Large intestine (tissue), 3 donors: ENCODE data around the gene TMCC3. TPM values are rescaled to one million over a fixed set of nuclear protein-coding genes. Genes with fewer than 3 reads are reported as not detected.

ENCODE experiments used
- DNase-seq, 2 donors: peaks; one replicate each; pipeline versions ENCODE4 v3.0.0 to v3.0.0-alpha.2; 2013
- H3K27ac ChIP-seq: one replicate; pipeline ENCODE4 v1.5.1; 2013; ENCODE audit warnings: low read length
- H3K27me3 ChIP-seq: 2 replicates; pipeline ENCODE4 v1.6.1; 2013; ENCODE audit warnings: low read length; ENCODE audit not compliant: control insufficient read depth, insufficient read depth
- H3K36me3 ChIP-seq: 2 replicates; pipeline ENCODE4 v1.6.1; 2013; ENCODE audit warnings: low read length; ENCODE audit not compliant: control insufficient read depth, insufficient read depth
- H3K4me1 ChIP-seq: one replicate; pipeline ENCODE4 v1.6.1; 2013; ENCODE audit warnings: low read length; ENCODE audit not compliant: control insufficient read depth, insufficient read depth
- H3K4me3 ChIP-seq: one replicate; pipeline ENCODE4 v1.5.1; 2013; ENCODE audit warnings: low read length
- H3K9me3 ChIP-seq: one replicate; pipeline ENCODE4 v1.6.1; 2013; ENCODE audit warnings: mild to moderate bottlenecking, low read depth, low read length, moderate library complexity; ENCODE audit not compliant: control insufficient read depth
- WGBS: methylation state at CpG from one replicate; pipeline ENCODE4 v1.1.5; 2013; ENCODE audit warnings: low lambda C conversion rate; ENCODE audit not compliant: insufficient coverage; 5-methylcytosine and 5-hydroxymethylcytosine counted together
- polyA plus RNA-seq: library from polyadenylated mRNA; unstranded; fragments of 120-200 nt; gene quantifications from one replicate; pipeline ENCODE4 v1.2.1, GENCODE V29; 2013

Gene TMCC3
- polyA plus RNA-seq, 1 donor: 24.3 TPM

- no peak overlapping the region for H3K27ac ChIP-seq
- WGBS: 89% methylated on average over 3 of the region's 7 CpGs
- no peaks in the 10 kb centered on the region for H3K36me3 ChIP-seq
- H3K4me1 ChIP-seq: peaks cover 11% of the 10 kb centered on the region
- H3K27me3 ChIP-seq: no peaks in the 10 kb centered on the region
- no peak for DNase-seq
- H3K9me3 ChIP-seq: no peaks in the 10 kb centered on the region
- no peak overlapping the region for H3K4me3 ChIP-seq
Measured at GRCh38 chr12:94689002-94689645, 38.8 kb upstream of the TMCC3 start.

DNA sequence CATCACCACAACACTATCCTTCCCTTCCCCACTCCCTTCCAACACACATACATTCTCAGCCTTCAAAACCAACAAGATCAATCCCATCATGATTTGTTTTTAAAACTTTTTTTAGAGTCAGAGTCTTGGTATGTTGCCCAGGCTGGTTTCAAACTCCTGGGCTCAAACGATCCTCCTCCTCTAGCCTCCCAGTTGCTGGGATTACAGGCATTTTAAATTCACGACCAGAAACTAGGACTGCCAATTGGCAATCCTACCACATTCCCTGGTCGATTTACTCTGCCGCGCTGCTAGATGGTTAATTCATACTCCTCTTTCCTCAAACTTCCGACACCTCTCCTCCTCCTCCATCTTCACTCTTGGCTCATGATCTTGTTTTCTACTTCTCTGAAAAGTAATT, 37.5 kb upstream of the TMCC3 start:
- Histone ChIP-seq H3K36me3 (no peaks in the 10 kb centered on the region), H3K27me3 (no peaks in the 10 kb centered on the region), H3K27ac (no peak overlapping the region), H3K4me1 (peaks cover 11% of the 10 kb centered on the region), H3K4me3 (no peak overlapping the region), H3K9me3 (no peaks in the 10 kb centered on the region)
- WGBS: 90% methylated on average over 5 of the region's 6 CpGs
- no peak for DNase-seq

DNA sequence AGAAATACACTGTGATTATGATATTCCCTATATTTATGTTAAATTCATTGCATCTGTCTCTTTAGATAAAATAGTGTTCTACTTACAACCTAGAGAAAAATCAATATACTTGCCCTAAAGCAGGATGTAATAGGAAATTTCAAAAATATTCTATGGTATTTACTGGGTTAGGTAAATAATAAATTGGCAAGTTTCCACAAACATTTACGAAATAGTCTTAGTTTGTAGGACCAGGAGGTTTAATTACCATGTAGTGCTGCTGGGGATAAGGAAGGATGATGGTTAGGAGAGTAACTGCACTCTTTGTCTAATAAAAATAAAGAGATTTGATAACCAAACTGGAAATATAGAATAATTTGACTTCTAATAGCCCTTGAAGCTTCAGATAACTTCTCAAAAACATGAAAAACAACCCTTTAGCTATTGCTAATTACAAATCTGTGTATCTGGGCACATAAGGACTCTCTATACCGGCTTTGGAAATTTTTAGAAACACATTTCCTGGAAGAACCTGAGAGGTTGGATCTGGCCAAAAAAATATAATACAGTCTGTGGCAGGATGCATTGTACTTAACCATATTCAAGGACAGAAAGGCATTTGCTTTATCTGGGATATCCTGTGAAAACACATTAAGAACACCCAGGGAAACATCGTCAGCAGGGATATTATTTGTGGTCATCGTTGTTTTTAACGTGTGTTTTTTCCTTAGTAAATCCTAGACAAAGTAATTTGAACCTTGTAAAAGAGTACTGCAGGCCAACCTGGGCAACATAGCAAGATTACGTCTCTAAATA, 36.7 kb upstream of the TMCC3 start:
- Histone ChIP-seq H3K9me3 (no peaks in the 10 kb centered on the region), H3K4me1 (peaks cover 11% of the 10 kb centered on the region), H3K36me3 (no peaks in the 10 kb centered on the region), H3K27me3 (no peaks in the 10 kb centered on the region), H3K27ac (no peak overlapping the region), H3K4me3 (no peak overlapping the region)
- no peak for DNase-seq
- no CpG with 5 or more reads among the region's 6 CpGs for WGBS

- no peaks in the 10 kb centered on the region for H3K27me3 ChIP-seq
- H3K36me3 ChIP-seq: no peaks in the 10 kb centered on the region
- no peak for DNase-seq
Measured at GRCh38 chr12:94684416-94685142, 34.2 kb upstream of the TMCC3 start.

DNA sequence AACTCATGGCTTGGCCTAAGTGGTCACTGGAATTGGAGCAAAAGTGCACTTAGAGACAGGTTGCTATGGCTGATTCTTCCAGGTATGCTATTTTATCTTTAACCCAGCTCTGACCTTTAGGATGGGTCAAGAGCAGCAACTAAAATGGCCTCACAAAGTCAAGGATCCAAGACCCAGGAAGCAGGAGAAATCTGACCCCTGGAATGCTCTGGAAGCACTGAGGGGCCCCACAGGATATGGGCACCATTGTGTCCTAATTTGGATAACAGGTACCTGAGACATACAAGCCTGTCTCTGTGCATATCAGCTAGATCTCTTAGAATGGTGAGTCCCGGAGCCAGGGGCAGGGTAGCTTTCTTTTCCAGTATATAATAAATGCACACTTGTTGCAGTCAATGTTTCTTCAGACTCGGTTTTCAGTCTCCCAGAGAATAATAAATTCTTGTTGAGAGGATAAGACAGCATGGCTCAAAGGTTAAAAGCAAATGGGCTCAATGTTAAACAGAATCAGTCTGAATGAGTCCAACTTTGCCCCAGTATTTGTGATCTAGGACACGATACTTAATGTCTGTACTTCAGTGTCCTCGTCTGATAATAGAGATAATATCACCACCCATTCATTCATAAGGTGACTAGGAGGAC, 29.3 kb upstream of the TMCC3 start:
- DNase-seq: peak in 1 of 2 donors; percentile 71
- no peak overlapping the region for H3K4me3 ChIP-seq
- H3K36me3 ChIP-seq: no peaks in the 10 kb centered on the region
- H3K9me3 ChIP-seq: no peaks in the 10 kb centered on the region
- 20% methylated on average over 1 of the region's 4 CpGs for WGBS
- peak overlapping the region; percentile 47 for H3K27ac ChIP-seq
- H3K4me1 ChIP-seq: peaks cover 15% of the 10 kb centered on the region
- no peaks in the 10 kb centered on the region for H3K27me3 ChIP-seq

More at GRCh38 chr12:94684416-94685142, 34.2 kb upstream of the TMCC3 start:
- peaks cover 1% of the 10 kb centered on the region for H3K4me1 ChIP-seq
- 100% methylated on average over 1 of the region's 7 CpGs for WGBS
- no peak overlapping the region for H3K27ac ChIP-seq
- no peaks in the 10 kb centered on the region for H3K9me3 ChIP-seq
- no peak overlapping the region for H3K4me3 ChIP-seq

- peak; percentile 47 to 62 for DNase-seq
- peak overlapping the region; percentile 47 for H3K27ac ChIP-seq
- 60% methylated on average over 5 of the region's 6 CpGs for WGBS
- H3K4me3 ChIP-seq: no peak overlapping the region
- no peaks in the 10 kb centered on the region for H3K36me3 ChIP-seq
- H3K4me1 ChIP-seq: peaks cover 18% of the 10 kb centered on the region
- no peaks in the 10 kb centered on the region for H3K9me3 ChIP-seq
- no peaks in the 10 kb centered on the region for H3K27me3 ChIP-seq
Measured at GRCh38 chr12:94678849-94679248, 28.5 kb upstream of the TMCC3 start.

GRCh38 chr12:94678379-94678778, 28.0 kb upstream of the TMCC3 start:
- Histone ChIP-seq H3K4me1 (peaks cover 20% of the 10 kb centered on the region), H3K27me3 (no peaks in the 10 kb centered on the region), H3K27ac (no peak overlapping the region), H3K36me3 (no peaks in the 10 kb centered on the region), H3K4me3 (no peak overlapping the region), H3K9me3 (no peaks in the 10 kb centered on the region)
- DNase-seq: no peak
- WGBS: no CpG with 5 or more reads among the region's 9 CpGs

- Histone ChIP-seq H3K4me3 (no peak overlapping the region), H3K27ac (no peak overlapping the region), H3K4me1 (peaks cover 20% of the 10 kb centered on the region), H3K27me3 (no peaks in the 10 kb centered on the region), H3K36me3 (no peaks in the 10 kb centered on the region), H3K9me3 (no peaks in the 10 kb centered on the region)
- WGBS: no CpG with 5 or more reads among the region's 1 CpG
- no peak for DNase-seq
Measured at GRCh38 chr12:94677778-94678177, 27.4 kb upstream of the TMCC3 start.

DNA sequence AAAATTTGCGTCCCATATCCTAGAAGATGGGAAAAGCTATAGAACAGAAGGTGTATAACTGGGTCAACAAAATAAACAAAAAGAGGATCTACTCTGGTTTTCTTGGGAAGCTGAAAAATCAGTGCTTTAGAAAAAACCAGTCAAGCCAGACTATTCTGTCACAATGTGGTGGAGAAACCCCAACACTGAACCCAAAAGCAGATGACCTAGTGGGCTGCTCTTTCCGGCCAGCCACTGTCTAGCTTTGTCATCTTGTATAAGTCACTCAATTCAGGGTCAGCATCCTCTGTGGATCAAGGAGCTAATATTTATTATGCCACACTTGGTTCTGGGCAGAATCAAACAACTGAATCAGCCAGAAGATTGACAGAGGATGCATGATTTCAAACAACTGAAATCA, 26.6 kb upstream of the TMCC3 start:
- H3K36me3 ChIP-seq: no peaks in the 10 kb centered on the region
- no peak overlapping the region for H3K27ac ChIP-seq
- peaks cover 20% of the 10 kb centered on the region for H3K4me1 ChIP-seq
- WGBS: 100% methylated on average over 1 of the region's 2 CpGs
- no peaks in the 10 kb centered on the region for H3K27me3 ChIP-seq
- no peak overlapping the region for H3K4me3 ChIP-seq
- H3K9me3 ChIP-seq: no peaks in the 10 kb centered on the region
- DNase-seq: no peak

DNA sequence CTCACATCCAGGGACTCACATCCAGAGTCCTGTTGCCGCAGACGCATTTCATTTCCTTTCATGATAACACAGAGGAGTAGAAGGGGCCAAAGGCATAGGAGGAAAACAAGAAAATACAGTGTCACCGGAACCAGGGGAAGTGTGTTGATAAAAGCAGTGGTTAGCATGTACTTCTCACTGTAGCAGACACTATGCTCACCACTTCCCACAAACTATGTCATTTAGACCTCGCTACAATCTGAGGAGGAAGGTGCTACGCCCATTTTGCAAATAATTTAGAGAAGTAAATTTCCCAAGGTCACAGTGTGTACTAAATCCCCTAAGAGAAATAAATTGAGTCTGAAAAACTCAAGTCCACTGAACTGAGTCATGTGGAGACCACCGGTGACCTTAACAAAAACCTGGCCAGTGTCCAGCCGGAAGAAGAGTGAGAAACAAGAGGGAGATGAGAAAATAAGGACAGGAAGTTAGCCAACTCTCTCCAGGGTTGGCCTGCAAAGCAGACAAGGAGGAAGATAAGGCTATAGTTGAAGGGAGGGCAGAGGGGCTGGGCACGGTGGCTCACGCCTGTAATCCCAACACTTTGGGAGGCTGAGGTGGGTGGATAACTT, 25.8 kb upstream of the TMCC3 start:
- DNase-seq: peak in 1 of 2 donors; percentile 38
- Histone ChIP-seq H3K4me1 (peaks cover 20% of the 10 kb centered on the region), H3K27me3 (no peaks in the 10 kb centered on the region), H3K4me3 (no peak overlapping the region), H3K27ac (no peak overlapping the region), H3K36me3 (no peaks in the 10 kb centered on the region), H3K9me3 (no peaks in the 10 kb centered on the region)
- WGBS: 100% methylated on average over 2 of the region's 9 CpGs
